Keratinocyte (primary cell): ENCODE results near the gene CNFN. TPM values are rescaled to one million over a fixed set of nuclear protein-coding genes. Genes with fewer than 3 reads are reported as not detected.

Experiments
- DNase-seq: peaks from one replicate; pipeline ENCODE4 v3.0.0-alpha.2; 2011; ENCODE audit warnings: low read depth, missing footprints, low spot score
- FAIRE-seq: peaks from 2 replicates; lab custom pipeline; 2011; peaks lifted over from hg19 to GRCh38; lab: Jason Lieb, UNC
- H2AFZ ChIP-seq: 2 replicates; pipeline ENCODE4 v1.6.0; 2012; ENCODE audit warnings: low read length, control low read depth, inconsistent platforms; ENCODE audit not compliant: control insufficient read depth
- H3K27ac ChIP-seq: 2 replicates; pipeline ENCODE4 v1.5.1; 2011; ENCODE audit warnings: low read length; ENCODE audit not compliant: control insufficient read depth, insufficient read depth
- H3K27me3 ChIP-seq: 3 replicates; pipeline ENCODE4 v1.6.0; 2011; ENCODE audit warnings: low read length; ENCODE audit not compliant: control insufficient read depth, insufficient read depth; ENCODE audit errors: extremely low read depth
- H3K36me3 ChIP-seq, 2 experiments: 2 replicates in 1 of 2; 3 replicates in 1 of 2; pipeline ENCODE4 v1.5.1; 2011; ENCODE audit warnings: low read length in 2 of 2, mild to moderate bottlenecking in 1 of 2; ENCODE audit not compliant: control insufficient read depth in 2 of 2, insufficient read depth in 2 of 2; ENCODE audit errors: extremely low read depth in 1 of 2
- H3K4me1 ChIP-seq: 3 replicates; pipeline ENCODE4 v1.5.1; 2011; ENCODE audit warnings: low read length; ENCODE audit not compliant: control insufficient read depth, insufficient read depth; ENCODE audit errors: extremely low read depth
- H3K4me2 ChIP-seq: 3 replicates; pipeline ENCODE4 v1.6.0; 2011; ENCODE audit warnings: low read depth, low read length; ENCODE audit not compliant: control insufficient read depth, insufficient read depth; ENCODE audit errors: extremely low read depth
- H3K4me3 ChIP-seq, 3 experiments: fragments of 200-600 bp in 1 of 3; sonication (generic) in 1 of 3; 2 replicates in 2 of 3; 3 replicates in 1 of 3; pipeline ENCODE4 v1.5.1; 2011 to 2016; ENCODE audit warnings: low read length in 3 of 3, mild to moderate bottlenecking in 3 of 3, control low read depth in 2 of 3, inconsistent platforms in 1 of 3, low read depth in 1 of 3, mixed read lengths in 1 of 3, mixed run types in 1 of 3, moderate library complexity in 1 of 3; ENCODE audit not compliant: control insufficient read depth in 2 of 3, insufficient read depth in 2 of 3; ENCODE audit errors: extremely low read depth in 1 of 3
- H3K79me2 ChIP-seq: 2 replicates; pipeline ENCODE4 v1.6.0; 2012; ENCODE audit warnings: low read length; ENCODE audit not compliant: control insufficient read depth, insufficient read depth
- H3K9ac ChIP-seq: 3 replicates; pipeline ENCODE4 v1.6.0; 2011; ENCODE audit warnings: low read length; ENCODE audit not compliant: control insufficient read depth, insufficient read depth; ENCODE audit errors: extremely low read depth
- H3K9me1 ChIP-seq: 3 replicates; pipeline ENCODE4 v1.6.0; 2011; ENCODE audit warnings: low read length; ENCODE audit not compliant: control insufficient read depth, insufficient read depth; ENCODE audit errors: extremely low read depth
- H3K9me3 ChIP-seq: 2 replicates; pipeline ENCODE4 v1.5.1; 2012; ENCODE audit warnings: low read depth, low read length; ENCODE audit not compliant: control insufficient read depth
- H4K20me1 ChIP-seq: 3 replicates; pipeline ENCODE4 v1.6.0; 2011; ENCODE audit warnings: low read length; ENCODE audit not compliant: control insufficient read depth, insufficient read depth; ENCODE audit errors: extremely low read depth
- CTCF ChIP-seq, 3 experiments: IDR thresholded peaks in 1 of 3; conservative IDR thresholded peaks in 1 of 3; optimal IDR thresholded peaks in 1 of 3; 2 replicates in 2 of 3; 3 replicates in 1 of 3; pipeline versions ENCODE3 to v1.5.1; 2011; ENCODE audit warnings: low read length in 3 of 3, mild to moderate bottlenecking in 3 of 3, moderate library complexity in 2 of 3, control low read depth in 1 of 3, inconsistent platforms in 1 of 3; ENCODE audit not compliant: insufficient read depth in 2 of 3; ENCODE audit errors: extremely low read depth in 1 of 3
- EZH2 ChIP-seq: IDR thresholded peaks from one replicate; pipeline ENCODE4 v1.6.1; 2012; ENCODE audit warnings: inconsistent platforms, mild to moderate bottlenecking, low read length, moderate library complexity
- dilution Hi-C: fragments of 300-500 bp; cut with MboI; formaldehyde crosslinking; loops from one replicate; pipeline ENCODE4 v1.7.0; 2020; ENCODE audit warnings: low sequenced_read_pairs; ENCODE audit not compliant: extremely low pct_ligation_motif_present
- polyA plus RNA-seq, 5 experiments: library from polyadenylated mRNA; depleted of rRNA in 3 of 5; stranded (reverse) in 3 of 5; stranded (forward) in 1 of 5; unstranded in 1 of 5; fragments of >200 nt; gene quantifications; 1 replicate in 1 of 5; 2 replicates in 3 of 5; 3 replicates in 1 of 5; pipeline versions ENCODE4 v1.2.1 to v1.2.3, GENCODE V29; 2011 to 2012; ENCODE audit warnings: missing spikeins in 2 of 5, low read depth in 1 of 5, low replicate concordance in 1 of 5

Gene CNFN
- polyA plus RNA-seq, 1 donor (not counting 4 experiments of a cell fraction or from before 2014, with no cell fraction given) = 3.0 TPM

- H3K79me2 ChIP-seq = no peaks in the 10 kb centered on the region
- H3K27me3 ChIP-seq = no peaks in the 10 kb centered on the region
- no peaks in the 10 kb centered on the region for H3K9me3 ChIP-seq
- TF ChIP-seq CTCF (optimal IDR thresholded peaks at IDR 0.05 in 1 of 3, IDR thresholded peaks at IDR 0.05 in 1 of 3, conservative IDR thresholded peaks at IDR 0.05 in 1 of 3; ENCODE audit: extremely low read depth in 1 of 3, insufficient read depth in 2 of 3, low read length in 3 of 3) (no peak), EZH2 (no peak)
- H3K9ac ChIP-seq = no peak overlapping the region
- no peaks in the 10 kb centered on the region for H3K4me1 ChIP-seq
- peaks cover 0 to 4% of the 10 kb centered on the region in 2 experiments for H3K36me3 ChIP-seq
- H3K27ac ChIP-seq = no peak overlapping the region
- dilution Hi-C loops = no loop called here
- H3K9me1 ChIP-seq = no peaks in the 10 kb centered on the region
- H4K20me1 ChIP-seq = no peaks in the 10 kb centered on the region
- no peak overlapping the region for H3K4me2 ChIP-seq
- H2AFZ ChIP-seq = no peak overlapping the region
- H3K4me3 ChIP-seq = no peak overlapping the region
- no peak for FAIRE-seq
- DNase-seq = no peak
These were observed 37.5 kb downstream of the CNFN start for GRCh38 chr19:42352301-42353259.

GRCh38 chr19:42351079-42351735, 38.9 kb downstream of the CNFN start:
- dilution Hi-C loops = no loop called here
- peaks cover 0 to 3% of the 10 kb centered on the region in 2 experiments for H3K36me3 ChIP-seq
- H3K79me2 ChIP-seq = no peaks in the 10 kb centered on the region

More at GRCh38 chr19:42351079-42351735, 38.9 kb downstream of the CNFN start:
- H4K20me1 ChIP-seq = no peaks in the 10 kb centered on the region
- H3K4me3 ChIP-seq = no peak overlapping the region
- H3K27me3 ChIP-seq = no peaks in the 10 kb centered on the region
- no peak overlapping the region for H3K27ac ChIP-seq
- no peaks in the 10 kb centered on the region for H3K9me3 ChIP-seq
- no peak overlapping the region for H3K9ac ChIP-seq
- H3K4me1 ChIP-seq = no peaks in the 10 kb centered on the region
- no peak overlapping the region for H3K4me2 ChIP-seq
- FAIRE-seq (no peak), DNase-seq (no peak)
- no peak for TF ChIP-seq EZH2
- TF ChIP-seq CTCF (optimal IDR thresholded peaks at IDR 0.05 in 1 of 3, IDR thresholded peaks at IDR 0.05 in 1 of 3, conservative IDR thresholded peaks at IDR 0.05 in 1 of 3; ENCODE audit: extremely low read depth in 1 of 3, insufficient read depth in 2 of 3, low read length in 3 of 3) = no peak
- H3K9me1 ChIP-seq = no peaks in the 10 kb centered on the region
- H2AFZ ChIP-seq = no peak overlapping the region
